ENCODE results near the gene ITGB1BP1. TPM values are rescaled to one million over a fixed set of nuclear protein-coding genes. Genes with fewer than 3 reads are reported as not detected.

The ITGB1BP1 gene
- total RNA-seq, 1 experiment from 2014 or later, result 72.9 TPM

DNA sequence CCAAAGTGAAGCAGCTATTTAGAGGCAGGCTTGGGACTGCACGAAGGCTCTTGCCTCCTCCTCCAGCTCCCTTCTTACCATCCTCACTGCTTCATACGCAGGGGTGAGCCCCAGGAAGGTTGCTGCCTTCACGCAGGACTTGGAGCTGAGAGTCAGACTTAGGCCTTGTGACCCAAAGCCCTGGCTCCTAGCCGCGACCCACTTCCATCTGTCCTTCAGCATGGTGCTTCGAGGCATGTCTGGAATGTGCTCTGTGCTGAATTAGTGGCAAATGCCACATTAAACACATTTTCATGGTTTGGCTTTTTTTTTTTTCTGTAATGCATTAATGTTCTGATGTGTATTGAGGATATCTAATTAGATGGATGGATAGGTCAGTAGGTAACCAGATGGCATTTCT, 37.5 kb downstream of the ITGB1BP1 start:
- DNase-seq (ENCODE audit: low spot score), result no peak
- in situ Hi-C loops (cut with HindIII; ENCODE audit: low sequenced_read_pairs), result no loop called here

DNA sequence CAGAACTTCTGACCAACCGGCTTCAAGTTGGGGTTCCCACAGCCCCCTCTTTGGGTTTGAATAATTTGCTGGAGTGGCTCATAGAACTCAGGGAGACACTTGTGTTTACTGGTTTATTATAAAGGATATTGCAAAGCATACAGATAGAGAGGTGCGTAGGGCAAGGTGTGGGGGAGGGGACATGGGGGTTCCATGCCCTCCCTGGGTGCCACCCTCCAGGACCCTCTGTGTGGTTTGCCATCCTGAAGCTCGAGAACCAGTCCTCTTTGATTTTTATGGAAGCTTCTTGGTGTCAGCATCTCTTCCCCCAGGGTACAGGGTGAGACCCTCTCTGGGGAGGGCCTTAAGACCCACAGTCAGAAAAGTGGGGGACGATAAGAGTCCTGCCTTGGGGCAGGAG, 38.8 kb downstream of the ITGB1BP1 start:
- no peak for DNase-seq (ENCODE audit: low spot score)

DNA sequence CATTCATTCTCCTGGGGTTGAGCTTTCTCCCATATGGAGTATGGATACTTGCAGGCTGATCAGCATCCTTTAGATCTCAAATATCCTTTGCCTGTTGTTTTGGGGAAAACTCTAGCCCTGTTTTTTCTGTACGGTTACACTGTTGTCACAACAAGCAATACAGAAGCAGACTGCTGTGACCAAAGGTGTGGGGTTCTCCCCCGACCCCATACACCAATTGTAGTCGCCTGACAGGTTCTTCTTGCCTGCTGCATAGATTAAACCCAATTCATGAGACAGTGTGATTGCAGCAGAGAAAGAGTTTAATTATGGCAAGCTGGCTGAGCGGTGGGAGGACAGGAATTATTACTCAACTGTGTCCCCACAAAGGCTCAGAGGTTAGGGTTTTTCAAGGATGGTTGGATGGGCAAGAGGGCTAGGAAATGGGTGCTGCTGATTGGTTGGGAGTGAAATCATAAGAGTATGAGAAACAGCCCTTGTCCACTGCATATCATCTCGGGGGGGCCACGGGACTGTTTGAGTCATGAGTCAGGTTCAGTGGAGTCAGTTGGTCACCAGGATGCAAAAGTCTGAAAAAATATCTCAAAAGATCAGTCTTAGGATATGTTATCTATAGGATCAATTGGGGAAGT, 40.6 kb downstream of the ITGB1BP1 start:
- in situ Hi-C loops (cut with HindIII; ENCODE audit: low sequenced_read_pairs), result no loop called here
- DNase-seq (ENCODE audit: low spot score), result no peak

More for the DNA sequence above, 38.8 kb downstream of the ITGB1BP1 start:
- in situ Hi-C loops (cut with HindIII; ENCODE audit: low sequenced_read_pairs), result no loop called here

DNA sequence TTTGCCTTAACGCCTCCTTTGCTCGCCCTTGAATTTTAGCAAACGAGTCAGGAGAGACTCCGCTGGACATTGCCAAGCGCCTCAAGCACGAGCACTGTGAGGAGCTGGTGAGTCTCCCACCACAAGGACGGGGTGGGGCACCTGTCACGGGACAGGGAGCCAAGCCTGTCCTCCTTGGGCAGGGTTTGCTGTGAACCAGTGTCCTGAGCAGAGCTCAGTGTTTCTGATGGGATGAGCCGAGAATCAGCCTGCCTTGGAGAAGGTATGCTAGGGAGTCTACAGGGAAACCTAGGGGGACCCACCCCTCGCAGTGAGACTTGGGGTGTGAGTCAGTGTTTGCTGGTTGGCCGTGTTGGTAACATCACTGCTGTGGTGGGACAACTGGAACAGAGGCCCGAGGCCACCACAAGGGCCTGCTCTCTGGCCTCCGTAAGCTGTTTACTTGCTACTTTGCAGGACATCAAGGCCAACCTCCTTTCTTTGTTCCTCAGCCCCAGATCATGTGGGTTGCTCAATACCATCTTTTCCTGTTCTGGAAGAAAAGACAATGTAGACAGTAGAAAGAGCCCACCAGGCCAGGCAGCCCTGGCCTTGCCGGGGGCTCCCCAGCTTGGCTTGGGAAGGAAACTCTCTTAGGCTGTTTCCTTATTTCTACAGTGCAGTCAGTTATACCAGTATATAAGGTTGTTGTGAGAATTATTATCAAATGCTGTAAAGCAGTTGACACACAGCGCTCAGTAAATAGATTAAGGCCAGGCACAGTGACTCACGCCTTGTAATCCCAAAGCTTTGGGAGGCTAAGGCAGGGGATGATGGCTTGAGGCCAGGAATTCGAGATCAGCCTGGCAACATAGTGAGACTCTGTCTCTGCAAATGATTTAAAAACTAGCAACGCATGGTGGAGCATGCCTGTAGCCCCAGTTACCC, 42.4 kb downstream of the ITGB1BP1 start:
- DNase-seq (ENCODE audit: low spot score), result peak; percentile 49

DNA sequence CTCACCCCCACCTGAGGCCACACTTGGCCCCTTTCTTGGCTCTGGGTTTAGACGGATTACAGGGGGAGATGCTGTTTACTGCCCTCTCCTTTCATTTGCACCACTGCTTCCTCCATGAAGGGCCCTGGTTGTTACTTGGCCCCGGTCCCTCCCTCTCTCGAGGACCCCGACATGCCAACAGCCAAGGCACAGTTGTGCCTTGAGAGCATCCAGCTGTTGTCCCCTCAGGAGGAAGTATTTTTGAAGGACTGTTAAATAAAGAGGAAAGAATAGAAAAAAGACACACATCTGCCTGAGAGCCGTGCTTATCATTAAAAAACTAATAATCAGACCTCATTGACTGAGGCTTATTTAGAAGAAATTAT, 44.0 kb downstream of the ITGB1BP1 start:
- in situ Hi-C loops (cut with HindIII; ENCODE audit: low sequenced_read_pairs), result no loop called here
- DNase-seq (ENCODE audit: low spot score), result no peak

More for the DNA sequence above, 42.4 kb downstream of the ITGB1BP1 start:
- in situ Hi-C loops (cut with HindIII; ENCODE audit: low sequenced_read_pairs), result no loop called here

DNA sequence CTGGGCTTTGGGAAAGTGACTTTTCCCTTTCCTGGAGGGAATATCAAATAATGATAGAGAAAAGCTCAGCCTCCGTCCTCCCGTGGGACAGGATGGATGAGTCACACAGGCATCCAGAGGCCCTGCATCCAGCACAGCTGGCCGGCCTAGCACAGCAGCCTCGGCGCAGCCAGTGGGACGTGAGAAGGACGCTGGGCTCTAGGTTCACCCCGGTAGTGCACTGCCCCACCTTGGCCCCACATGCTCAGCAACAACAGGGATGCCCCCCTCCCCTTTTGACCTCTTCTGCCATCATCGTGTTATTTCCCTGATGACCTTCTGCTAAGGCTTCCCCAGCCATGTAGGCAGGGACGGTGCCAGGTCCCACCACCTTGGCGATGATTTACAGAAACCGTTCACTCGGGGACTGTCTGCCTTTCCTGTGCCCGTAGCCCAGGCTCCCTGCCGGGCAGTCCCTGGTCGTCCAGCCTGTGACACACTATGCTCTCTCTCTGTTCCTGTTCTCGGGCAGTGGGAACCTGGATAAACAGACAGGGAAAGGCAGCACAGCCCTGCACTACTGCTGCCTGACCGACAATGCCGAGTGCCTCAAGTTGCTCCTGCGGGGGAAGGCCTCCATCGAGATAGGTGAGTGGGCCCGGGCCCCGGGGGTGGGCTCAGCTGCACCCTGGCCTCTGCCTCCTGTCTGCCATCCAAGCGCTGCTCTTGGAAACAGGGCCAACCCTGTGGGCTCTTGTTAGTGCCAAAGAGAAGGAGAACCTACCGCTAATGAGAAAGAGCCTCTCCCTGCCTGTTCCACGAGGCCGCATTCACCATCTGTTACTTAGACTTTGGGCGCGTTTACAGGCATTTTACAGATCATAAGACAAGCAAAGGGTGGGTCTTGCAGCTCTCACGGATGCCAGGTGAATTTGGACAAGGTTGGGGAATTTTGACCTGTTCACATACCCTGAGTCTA, 44.6 kb downstream of the ITGB1BP1 start:
- in situ Hi-C loops (cut with HindIII; ENCODE audit: low sequenced_read_pairs), result no loop called here
- DNase-seq (ENCODE audit: low spot score), result peak; percentile 95

DNA sequence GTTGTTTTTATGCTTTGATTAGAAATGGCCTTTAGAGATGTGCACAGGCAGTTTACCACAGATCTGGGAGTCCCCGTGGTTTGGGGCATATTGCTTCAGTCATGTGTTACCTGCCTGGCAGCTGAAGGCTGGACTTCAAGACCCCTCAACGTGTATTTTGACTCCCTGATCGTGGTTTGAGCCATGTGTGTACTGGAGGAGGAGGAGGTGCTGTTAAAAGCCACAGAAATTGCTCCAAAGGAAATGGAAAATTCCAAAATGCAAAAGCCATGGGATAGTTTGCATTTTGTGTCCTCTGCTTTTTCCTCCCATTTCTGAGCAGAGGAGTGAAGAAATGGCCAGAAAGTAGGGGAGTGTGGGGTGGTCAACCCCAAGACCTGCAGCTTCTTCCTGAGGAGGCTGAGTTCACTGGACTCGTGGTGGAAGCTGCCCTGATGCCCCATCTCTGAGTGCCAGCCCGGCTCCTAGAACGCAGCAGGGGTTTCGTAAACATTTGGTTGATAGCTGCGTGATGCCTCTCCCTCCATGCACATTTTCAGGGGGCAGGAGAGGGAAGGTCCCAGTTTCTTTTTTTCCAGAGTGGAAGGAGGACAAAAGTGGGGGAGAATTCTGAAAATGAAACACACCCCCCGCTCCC, 45.7 kb downstream of the ITGB1BP1 start:
- in situ Hi-C loops (cut with HindIII; ENCODE audit: low sequenced_read_pairs), result no loop called here
- peak; percentile 69 for DNase-seq (ENCODE audit: low spot score)

DNA sequence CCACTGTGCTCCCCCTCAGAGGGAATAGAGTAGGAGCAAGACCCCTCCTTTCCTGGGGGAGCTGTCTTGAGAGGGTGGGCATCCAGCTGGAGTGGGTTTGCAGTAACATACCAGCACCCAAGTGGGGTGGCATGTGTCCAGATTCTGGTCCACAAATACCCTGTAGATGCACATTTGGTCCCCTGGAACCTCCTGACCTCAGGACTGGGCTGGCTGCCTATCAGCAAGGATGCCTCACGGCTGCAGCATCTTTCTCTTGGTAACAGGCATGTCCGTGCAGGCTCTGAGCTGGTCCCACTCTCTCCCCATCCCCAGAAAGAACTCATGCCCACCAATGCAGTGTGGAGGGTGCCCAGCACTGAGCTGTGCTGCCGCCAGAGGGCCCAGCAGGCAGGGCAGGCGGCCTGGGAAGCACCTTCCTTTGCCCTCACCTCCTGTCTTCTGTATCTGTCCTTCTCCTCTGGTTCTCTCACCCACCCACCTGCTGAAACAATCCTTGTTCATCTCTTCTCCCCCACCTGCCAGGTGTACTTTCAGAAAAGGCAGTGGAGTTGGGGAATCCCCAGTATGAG, 47.4 kb downstream of the ITGB1BP1 start:
- no peak for DNase-seq (ENCODE audit: low spot score)
- in situ Hi-C loops (cut with HindIII; ENCODE audit: low sequenced_read_pairs), result no loop called here

DNA sequence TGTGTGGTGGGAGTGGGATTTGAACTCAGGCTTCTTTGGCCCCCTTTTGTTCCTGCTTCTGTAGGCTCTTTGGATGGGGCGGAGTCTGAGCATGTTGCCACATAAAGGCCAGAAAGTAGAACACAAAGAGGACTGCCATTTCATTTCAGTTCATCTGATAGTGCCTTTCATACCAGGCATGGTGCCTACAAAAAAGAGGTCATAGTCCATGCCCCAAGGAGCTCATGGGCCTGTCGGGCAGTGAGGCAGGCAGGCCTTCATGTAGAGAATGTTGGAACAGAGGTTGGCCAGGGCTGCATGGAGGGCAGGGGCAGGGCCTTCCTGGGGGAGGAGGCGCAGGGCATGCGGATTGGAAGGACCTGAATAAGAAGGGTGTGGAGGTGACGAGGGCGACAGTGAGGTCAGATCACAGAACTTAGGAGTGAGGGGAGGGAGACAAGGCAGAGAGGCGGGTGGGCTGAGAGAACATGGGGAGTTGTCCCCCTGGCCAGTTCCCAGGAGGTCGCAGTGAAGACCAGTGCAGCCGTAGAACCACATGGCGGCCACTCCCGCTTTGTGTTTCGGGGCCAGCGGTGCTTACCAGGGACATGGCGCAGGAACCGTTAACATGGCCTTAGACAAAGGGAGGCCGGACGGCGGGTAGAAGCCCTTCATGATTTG, 49.1 kb downstream of the ITGB1BP1 start:
- in situ Hi-C loops (cut with HindIII; ENCODE audit: low sequenced_read_pairs), result no loop called here
- no peak for DNase-seq (ENCODE audit: low spot score)

DNA sequence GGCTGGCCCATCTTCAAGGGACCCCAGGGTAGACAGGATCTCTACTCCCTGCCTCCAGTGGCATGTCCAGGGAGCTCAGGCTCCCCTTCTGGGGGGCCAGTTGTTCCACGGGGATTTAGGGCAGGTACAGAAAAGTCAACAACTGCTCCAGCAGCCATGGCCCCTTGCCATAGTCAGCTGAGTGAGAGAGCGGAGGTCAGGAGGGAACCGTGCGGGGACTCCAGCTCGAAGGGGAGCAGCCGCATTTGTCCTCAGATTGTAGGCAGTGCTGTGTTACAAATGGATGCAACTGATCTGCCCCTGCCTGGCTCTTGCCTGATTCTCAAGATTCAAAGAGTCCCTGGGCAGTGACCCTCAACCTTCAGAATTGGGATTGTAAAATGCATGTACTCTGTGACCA, 49.9 kb downstream of the ITGB1BP1 start:
- in situ Hi-C loops (cut with HindIII; ENCODE audit: low sequenced_read_pairs), result no loop called here
- DNase-seq (ENCODE audit: low spot score), result no peak

DNA sequence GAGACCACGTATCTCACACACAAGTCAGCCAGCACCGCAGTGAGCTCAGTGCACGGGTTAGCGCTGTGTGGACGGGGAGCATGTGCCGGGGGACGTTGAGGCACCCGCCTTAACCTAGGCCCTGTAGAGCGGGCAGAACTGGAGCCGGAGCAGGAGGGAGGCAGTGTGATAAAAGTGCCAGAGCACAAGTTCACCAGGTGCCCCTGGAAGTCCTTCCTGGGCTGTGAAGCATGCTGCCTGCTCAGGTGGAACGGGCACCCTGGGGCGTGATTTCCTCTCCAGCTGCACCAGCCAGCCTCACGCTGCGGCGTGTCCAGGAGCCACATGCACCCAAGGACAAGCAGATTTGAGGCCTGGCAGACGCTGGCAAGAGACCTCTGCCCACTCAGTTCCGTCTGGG, 50.3 kb downstream of the ITGB1BP1 start:
- in situ Hi-C loops (cut with HindIII; ENCODE audit: low sequenced_read_pairs), result no loop called here
- peak; percentile 37 for DNase-seq (ENCODE audit: low spot score)

DNA sequence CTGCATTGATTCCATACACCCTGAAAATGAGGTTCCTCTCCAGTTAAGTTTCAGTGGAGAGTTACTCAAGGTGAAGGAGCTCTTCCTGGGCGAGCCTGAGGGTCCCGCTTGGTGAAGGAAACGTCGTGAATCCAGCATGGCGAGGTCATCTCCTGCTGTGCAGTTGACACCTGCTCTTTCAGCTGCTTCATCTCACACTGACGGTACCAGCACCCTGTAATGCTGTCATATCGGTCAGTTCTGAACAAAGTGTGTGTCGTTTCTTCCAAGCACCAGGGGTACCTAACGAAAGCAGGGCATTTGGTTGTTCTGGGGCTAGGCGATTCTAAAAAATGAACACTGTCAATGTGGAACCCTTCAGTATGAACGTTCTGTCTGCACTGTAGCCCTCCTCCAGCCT, 52.6 kb downstream of the ITGB1BP1 start:
- no peak for DNase-seq (ENCODE audit: low spot score)
- in situ Hi-C loops (cut with HindIII; ENCODE audit: low sequenced_read_pairs), result no loop called here

DNA sequence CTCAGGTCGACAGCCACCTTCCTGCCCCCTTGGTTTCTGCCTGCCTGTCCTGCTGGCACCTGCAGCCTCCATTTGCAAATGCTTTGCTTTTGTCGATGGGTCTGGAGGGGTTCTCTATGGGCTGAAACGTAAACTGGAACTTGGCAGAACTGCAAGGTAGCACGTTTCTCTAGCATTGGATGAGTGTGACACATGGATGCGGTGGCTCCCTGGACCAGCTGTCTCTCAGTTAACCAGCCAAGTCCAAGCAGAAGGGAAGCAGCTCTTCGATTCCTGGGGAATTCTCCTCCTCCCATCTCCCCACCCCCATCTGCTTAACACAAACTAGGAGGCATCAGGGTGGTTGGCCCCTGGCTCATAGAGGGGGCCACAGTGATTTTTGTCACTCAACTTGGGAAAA, 57.3 kb downstream of the ITGB1BP1 start:
- in situ Hi-C loops (cut with HindIII; ENCODE audit: low sequenced_read_pairs), result no loop called here
- DNase-seq (ENCODE audit: low spot score), result peak; percentile 90

DNA sequence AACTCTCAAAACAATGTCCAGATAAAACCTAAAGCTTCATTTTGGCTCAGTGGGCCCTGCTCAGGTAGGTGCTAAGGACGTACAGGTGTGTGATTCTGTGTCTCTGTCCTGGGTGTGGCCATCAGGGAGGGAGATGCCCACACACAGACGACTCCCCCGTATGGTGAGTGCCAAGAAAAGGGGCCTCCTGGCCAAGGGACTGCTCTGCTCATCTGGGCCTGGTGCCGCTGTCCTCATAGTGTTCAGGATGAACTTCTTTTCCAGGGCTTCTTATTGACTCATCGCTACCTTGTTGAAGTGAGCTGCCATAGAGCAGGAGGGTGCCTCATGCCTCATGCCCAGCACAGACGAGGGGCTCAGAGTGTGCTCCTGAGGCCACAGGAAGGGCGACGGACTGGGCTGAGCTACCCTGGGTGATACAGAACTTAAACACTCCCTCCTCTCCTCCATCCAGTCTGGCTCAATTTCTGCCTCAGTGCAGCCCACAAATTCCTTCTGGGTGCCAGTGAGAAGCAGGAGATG, 57.8 kb downstream of the ITGB1BP1 start:
- DNase-seq (ENCODE audit: low spot score), result no peak
- in situ Hi-C loops (cut with HindIII; ENCODE audit: low sequenced_read_pairs), result no loop called here

DNA sequence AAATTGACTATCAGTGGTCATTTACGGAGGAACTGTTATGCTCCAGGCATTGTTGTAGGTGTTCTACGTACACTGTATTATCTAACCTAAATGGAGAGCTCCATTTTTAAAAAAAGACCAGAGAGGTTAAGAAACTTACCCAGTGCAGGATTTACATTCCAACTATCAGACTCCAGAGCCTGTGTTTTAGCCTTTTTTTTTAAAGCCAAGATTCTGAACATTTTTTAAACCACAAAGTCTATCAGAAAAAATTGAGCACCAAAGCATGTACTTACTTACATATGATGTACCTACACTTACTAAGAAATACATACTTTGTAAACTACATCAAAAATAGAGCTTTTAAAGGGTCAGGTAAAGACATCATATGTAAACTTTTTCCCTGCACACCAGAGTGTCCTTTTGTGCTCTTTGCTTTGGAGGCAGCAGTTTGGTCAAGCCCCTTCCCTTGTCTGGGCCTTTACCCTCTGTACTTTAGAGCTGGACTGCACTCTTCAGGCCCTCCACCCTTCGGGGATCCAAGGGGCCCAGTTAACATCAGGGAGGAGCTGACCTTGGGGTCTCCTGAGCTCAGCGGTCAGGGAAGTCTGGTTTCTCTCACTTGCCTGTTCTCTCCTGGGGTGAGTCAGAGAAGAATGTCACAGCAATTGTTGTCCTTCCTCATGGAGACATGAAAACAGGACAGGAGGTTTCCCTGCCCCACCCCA, 58.4 kb downstream of the ITGB1BP1 start:
- in situ Hi-C loops (cut with HindIII; ENCODE audit: low sequenced_read_pairs), result no loop called here
- DNase-seq (ENCODE audit: low spot score), result no peak

DNA sequence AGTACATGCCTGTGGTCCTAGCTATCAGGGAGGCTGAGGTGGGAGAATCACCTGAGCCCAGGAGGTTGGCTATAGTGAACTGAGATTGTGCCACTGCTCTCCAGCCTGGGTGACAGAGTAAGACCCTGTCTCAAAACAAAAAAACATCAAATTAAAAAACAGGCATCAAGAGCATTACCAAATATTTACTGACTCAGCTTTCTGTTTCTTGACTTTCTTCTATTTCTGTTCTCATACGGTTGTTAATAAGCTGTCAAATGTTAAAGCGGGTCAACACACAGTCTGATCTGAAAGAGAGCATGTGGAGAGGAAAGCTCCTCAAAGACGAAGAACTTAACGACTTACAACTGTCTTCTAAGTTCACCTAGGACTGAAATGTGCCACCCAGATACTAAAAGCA, 59.0 kb downstream of the ITGB1BP1 start:
- in situ Hi-C loops (cut with HindIII; ENCODE audit: low sequenced_read_pairs), result no loop called here

DNA sequence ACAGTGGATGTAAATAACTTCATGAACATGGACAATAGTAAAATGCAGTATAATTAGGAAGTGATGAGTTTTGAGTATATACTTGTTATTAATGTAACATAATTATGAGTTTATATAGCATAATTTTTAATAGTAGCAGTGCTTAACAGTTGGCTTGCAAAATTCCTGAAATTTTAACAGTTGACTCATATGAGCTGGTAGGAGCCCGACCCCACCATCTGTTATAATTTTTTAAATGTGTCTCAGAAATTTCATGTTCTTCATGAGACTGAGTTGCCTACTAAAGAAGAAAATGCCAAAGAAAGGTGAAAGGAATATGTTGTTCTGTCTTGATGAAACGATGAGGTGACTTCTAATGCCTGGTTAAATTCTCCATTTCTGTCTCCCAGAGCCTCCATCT, 62.6 kb downstream of the ITGB1BP1 start:
- in situ Hi-C loops (cut with HindIII; ENCODE audit: low sequenced_read_pairs), result no loop called here
- DNase-seq (ENCODE audit: low spot score), result no peak

More for the DNA sequence above, 59.0 kb downstream of the ITGB1BP1 start:
- DNase-seq (ENCODE audit: low spot score), result no peak

All from G401 (cell line).